ENCODE results near the gene MPC1. TPM values are rescaled to one million over a fixed set of nuclear protein-coding genes. Genes with fewer than 3 reads are reported as not detected.
"Not testable (repeated sequence)": the region's sequence is repeated elsewhere in the genome, so short reads cannot be mapped to it uniquely, and the experiment has no call there.

The MPC1 gene
- polyA plus RNA-seq, 1 donor from 2014 or later: 112 TPM

- H3K27me3 ChIP-seq (ENCODE audit: insufficient read depth, low read depth, low read length): no peaks in the 10 kb centered on the region
- no peak overlapping the region for H3K4me3 ChIP-seq (ENCODE audit: low read length)
- H3K27ac ChIP-seq (ENCODE audit: low read length): no peak overlapping the region
- no peak overlapping the region for H3K4me2 ChIP-seq (ENCODE audit: low read length)
- no peaks in the 10 kb centered on the region for H3K79me2 ChIP-seq (replicated peaks; ENCODE audit: insufficient read depth, low read length)
- H3K9me3 ChIP-seq (ENCODE audit: low read length): no peaks in the 10 kb centered on the region
- no peaks in the 10 kb centered on the region for H3K36me3 ChIP-seq (ENCODE audit: insufficient read depth, low read length)
- H3F3A ChIP-seq (ENCODE audit: insufficient read depth, low read length, poor library complexity, severe bottlenecking): no peaks in the 10 kb centered on the region
- TF ChIP-seq EZH2 (IDR thresholded peaks at IDR 0.05; ENCODE audit: borderline replicate concordance, insufficient read depth, low read length, poor library complexity, severe bottlenecking) (no peak), TAF1 (IDR thresholded peaks at IDR 0.05; ENCODE audit: low read depth) (no peak), REST (IDR thresholded peaks at IDR 0.05; ENCODE audit: borderline replicate concordance) (no peak), CTCF (IDR thresholded peaks at IDR 0.05; ENCODE audit: poor library complexity, severe bottlenecking) (no peak), POLR2AphosphoS5 (IDR thresholded peaks at IDR 0.05) (no peak), SMC3 (conservative IDR thresholded peaks at IDR 0.05; ENCODE audit: poor library complexity) (no peak), RAD21 (conservative IDR thresholded peaks at IDR 0.05) (no peak), EP300 (conservative IDR thresholded peaks at IDR 0.05; ENCODE audit: poor library complexity, severe bottlenecking) (no peak), MXI1 (conservative IDR thresholded peaks at IDR 0.05; ENCODE audit: poor library complexity, severe bottlenecking) (no peak)
- no peak overlapping the region for H2AFZ ChIP-seq (ENCODE audit: low read depth, low read length)
- H3K9ac ChIP-seq (ENCODE audit: low read length): no peak overlapping the region
- H3K9me2 ChIP-seq (ENCODE audit: insufficient read depth, low read length): no peaks in the 10 kb centered on the region
- no peaks in the 10 kb centered on the region for H4K20me1 ChIP-seq (ENCODE audit: insufficient read depth)
Observed at GRCh38 chr6:166402582-166403277, 20.0 kb upstream of the MPC1 start.

GRCh38 chr6:166400649-166401250 lies 18.0 kb upstream of the MPC1 start:
- H3K27me3 ChIP-seq (ENCODE audit: insufficient read depth, low read depth, low read length); H3F3A ChIP-seq (ENCODE audit: insufficient read depth, low read length, poor library complexity, severe bottlenecking); H3K79me2 ChIP-seq (replicated peaks; ENCODE audit: insufficient read depth, low read length); H3K36me3 ChIP-seq (ENCODE audit: insufficient read depth, low read length); H3K9me2 ChIP-seq (ENCODE audit: insufficient read depth, low read length); H3K4me3 ChIP-seq (ENCODE audit: low read length); H3K9me3 ChIP-seq (ENCODE audit: low read length); H3K9ac ChIP-seq (ENCODE audit: low read length); H3K4me2 ChIP-seq (ENCODE audit: low read length); H3K27ac ChIP-seq (ENCODE audit: low read length); H4K20me1 ChIP-seq (ENCODE audit: insufficient read depth); H2AFZ ChIP-seq (ENCODE audit: low read depth, low read length): not testable (repeated sequence)
- TF ChIP-seq SMC3 (conservative IDR thresholded peaks at IDR 0.05; ENCODE audit: poor library complexity): peak; percentile 90
- peak; percentile 85 for TF ChIP-seq RAD21 (conservative IDR thresholded peaks at IDR 0.05)
- peak; percentile 86 for TF ChIP-seq CTCF (IDR thresholded peaks at IDR 0.05; ENCODE audit: poor library complexity, severe bottlenecking)
